Cardiac muscle cell (in vitro differentiated cells and primary cell): Measurements from ENCODE around the gene FBXL5. TPM values are rescaled to one million over a fixed set of nuclear protein-coding genes. Genes with fewer than 3 reads are reported as not detected.

Experiments used
- DNase-seq, 2 donors: peaks; one replicate each; pipeline versions ENCODE4 v3.0.0 to v3.0.0-alpha.2; 2010 to 2017; ENCODE audit warnings: low read depth in 1 of 2, low spot score in 1 of 2
- H3K27ac ChIP-seq: fragments of 200-600 bp; sonication (generic); 2 replicates; pipeline ENCODE4 v1.5.1; 2016
- H3K27me3 ChIP-seq: fragments of 200-600 bp; sonication (generic); 2 replicates; pipeline ENCODE4 v1.6.0; 2016; ENCODE audit warnings: control low read depth
- H3K36me3 ChIP-seq: fragments of 200-600 bp; sonication (generic); 2 replicates; pipeline ENCODE4 v1.5.1; 2016; ENCODE audit warnings: control low read depth
- H3K4me1 ChIP-seq: fragments of 200-600 bp; sonication (generic); 2 replicates; pipeline ENCODE4 v1.8.1; 2017; ENCODE audit warnings: low read depth, mild to moderate bottlenecking, mixed run types
- H3K4me3 ChIP-seq: fragments of 200-600 bp; sonication (generic); 2 replicates; pipeline ENCODE4 v1.5.1; 2016; ENCODE audit warnings: mild to moderate bottlenecking
- H3K9me3 ChIP-seq: fragments of 200-600 bp; sonication (generic); 2 replicates; pipeline ENCODE4 v1.5.1; 2017; ENCODE audit warnings: low read depth, mild to moderate bottlenecking, control low read depth
- CTCF ChIP-seq: IDR thresholded peaks from 2 replicates; pipeline ENCODE4 v1.5.1; 2012; ENCODE audit warnings: low read depth, mild to moderate bottlenecking, low read length
- polyA plus RNA-seq: library from polyadenylated mRNA; unstranded; fragments of >200 nt; fragmentation: Nextera tagmentation; extraction: Ambion mirVana; gene quantifications from 2 replicates; pipeline ENCODE4 v1.2.1, GENCODE V29; 2016
- total RNA-seq: library from RNA; depleted of rRNA; stranded (reverse); fragments of >200 nt; gene quantifications from 2 replicates; pipeline ENCODE4 v1.2.3, GENCODE V29; 2016

The FBXL5 gene
- total and polyA plus RNA-seq, 2 experiments from 2014 or later, result 39.0 to 66.3 TPM

DNA sequence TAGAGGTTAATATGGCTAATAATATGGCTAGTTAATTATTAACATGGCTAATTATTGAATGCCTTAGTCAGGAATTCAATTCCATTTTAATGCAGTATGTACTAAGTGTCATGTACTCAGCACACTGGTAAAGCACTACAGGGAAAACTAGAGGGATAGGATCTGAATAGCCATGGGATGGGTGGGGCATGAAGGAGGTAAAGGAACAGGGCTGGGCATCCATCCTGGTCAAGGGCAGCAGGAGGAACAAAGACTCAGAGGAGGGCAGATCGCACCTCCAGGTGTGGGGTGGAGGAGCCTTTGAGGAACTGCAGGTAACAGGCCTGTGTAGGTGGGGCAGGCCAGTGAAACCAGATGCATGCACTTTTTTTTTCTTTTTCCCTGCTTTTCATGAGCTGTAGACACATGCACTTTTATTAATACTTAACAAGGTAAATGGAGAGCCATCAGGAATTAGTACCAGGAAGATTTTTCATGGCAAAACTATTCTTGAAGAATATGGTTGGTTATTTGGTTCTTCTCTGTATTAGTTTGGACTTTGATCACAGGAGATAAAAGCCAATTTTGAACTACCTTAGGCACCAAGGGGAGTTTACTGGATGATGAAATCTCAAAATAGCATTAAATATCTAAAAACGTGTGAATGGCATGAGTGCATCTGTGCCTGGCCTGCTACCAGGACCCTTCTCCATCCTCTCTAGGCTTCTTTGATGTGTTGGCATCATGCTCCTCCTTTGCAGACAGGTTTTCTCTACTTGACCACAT is 97.2 kb downstream of the FBXL5 start:
- DNase-seq, result no peak
- H3K27ac ChIP-seq, result no peak overlapping the region
- peaks cover 13% of the 10 kb centered on the region for H3K36me3 ChIP-seq
- H3K4me1 ChIP-seq, result no peaks in the 10 kb centered on the region
- TF ChIP-seq CTCF, result no peak
- H3K27me3 ChIP-seq, result no peaks in the 10 kb centered on the region
- H3K4me3 ChIP-seq, result no peak overlapping the region
- H3K9me3 ChIP-seq, result no peaks in the 10 kb centered on the region

- Histone ChIP-seq H3K9me3 (no peaks in the 10 kb centered on the region), H3K36me3 (peaks cover 13% of the 10 kb centered on the region), H3K27me3 (no peaks in the 10 kb centered on the region), H3K4me3 (no peak overlapping the region), H3K4me1 (no peaks in the 10 kb centered on the region), H3K27ac (no peak overlapping the region)
- no peak for DNase-seq
- TF ChIP-seq CTCF, result no peak
Measured at GRCh38 chr4:15556511-15557092, 98.6 kb downstream of the FBXL5 start.

Other genes with a start within 250 kb of the FBXL5 start
- not detected in 2 replicates for gene C1QTNF7, start 227.3 kb downstream of the FBXL5 start, total RNA-seq
- not detected in 2 replicates for gene C1QTNF7, start 227.3 kb downstream of the FBXL5 start, polyA plus RNA-seq
- gene CC2D2A, start 185.5 kb downstream of the FBXL5 start, total RNA-seq, result 20.7 and 43.5 TPM in 2 replicates
- gene CC2D2A, start 185.5 kb downstream of the FBXL5 start, polyA plus RNA-seq, result 17.3 and 29.0 TPM in 2 replicates
- gene FAM200B, start 26.5 kb upstream of the FBXL5 start, total RNA-seq, result 35.9 and 38.2 TPM in 2 replicates
- gene FAM200B, start 26.5 kb upstream of the FBXL5 start, polyA plus RNA-seq, result 57.4 and 65.9 TPM in 2 replicates
- gene BST1, start 47.7 kb upstream of the FBXL5 start, total RNA-seq, result 0.09 and 0.60 TPM in 2 replicates
- gene BST1, start 47.7 kb upstream of the FBXL5 start, polyA plus RNA-seq, result 0.24 and 0.35 TPM in 2 replicates
- not detected in 2 replicates for gene CD38, start 123.0 kb upstream of the FBXL5 start, total RNA-seq
- 0.69 TPM in 1 of 2 replicates, not detected in the other for gene CD38, start 123.0 kb upstream of the FBXL5 start, polyA plus RNA-seq